PC-3 (cell line): ENCODE results near the gene GSTCD.

Experiments used
- EZH2 ChIP-seq: fragments of 300-600 bp; sonication (generic); IDR thresholded peaks from one replicate; pipeline ENCODE4 v1.6.1; 2017; ENCODE audit warnings: antibody characterized with exemption, mild to moderate bottlenecking, low read length; ENCODE audit not compliant: unreplicated experiment
- EZH2phosphoT487 ChIP-seq: fragments of 300-600 bp; sonication (generic); IDR thresholded peaks from 2 replicates; pipeline ENCODE4 v1.6.1; 2018; ENCODE audit warnings: mild to moderate bottlenecking, antibody characterized with exemption, low read length, borderline replicate concordance
- TF ChIP-seq, protein P1 (sequence below): fragments of 300-600 bp; sonication (generic); conservative IDR thresholded peaks from 2 replicates; pipeline ENCODE4 v1.5.1; 2017; ENCODE audit warnings: antibody characterized with exemption, low read depth, mild to moderate bottlenecking, low read length

DNA sequence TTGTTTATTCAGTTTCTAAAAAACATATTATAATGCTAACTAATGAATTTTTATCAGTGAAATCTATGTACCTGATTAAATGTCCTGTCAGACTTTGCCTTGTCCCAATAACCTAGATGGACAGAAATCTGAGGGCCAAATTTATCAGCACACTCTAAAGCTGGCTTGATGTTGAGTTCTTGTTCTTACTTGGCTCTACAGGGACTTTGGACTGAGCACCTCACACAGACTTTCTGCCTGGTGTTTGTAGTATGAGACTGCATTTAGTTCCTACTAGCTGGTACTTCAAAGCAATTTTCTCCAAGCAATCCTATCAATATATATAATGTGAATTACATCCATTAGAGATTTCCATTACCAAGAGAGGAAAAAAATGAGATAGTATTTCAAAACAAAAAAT is 37.9 kb upstream of the GSTCD start:
- TF ChIP-seq EZH2 (no peak), EZH2phosphoT487 (no peak)
- TF ChIP-seq, protein P1, sequence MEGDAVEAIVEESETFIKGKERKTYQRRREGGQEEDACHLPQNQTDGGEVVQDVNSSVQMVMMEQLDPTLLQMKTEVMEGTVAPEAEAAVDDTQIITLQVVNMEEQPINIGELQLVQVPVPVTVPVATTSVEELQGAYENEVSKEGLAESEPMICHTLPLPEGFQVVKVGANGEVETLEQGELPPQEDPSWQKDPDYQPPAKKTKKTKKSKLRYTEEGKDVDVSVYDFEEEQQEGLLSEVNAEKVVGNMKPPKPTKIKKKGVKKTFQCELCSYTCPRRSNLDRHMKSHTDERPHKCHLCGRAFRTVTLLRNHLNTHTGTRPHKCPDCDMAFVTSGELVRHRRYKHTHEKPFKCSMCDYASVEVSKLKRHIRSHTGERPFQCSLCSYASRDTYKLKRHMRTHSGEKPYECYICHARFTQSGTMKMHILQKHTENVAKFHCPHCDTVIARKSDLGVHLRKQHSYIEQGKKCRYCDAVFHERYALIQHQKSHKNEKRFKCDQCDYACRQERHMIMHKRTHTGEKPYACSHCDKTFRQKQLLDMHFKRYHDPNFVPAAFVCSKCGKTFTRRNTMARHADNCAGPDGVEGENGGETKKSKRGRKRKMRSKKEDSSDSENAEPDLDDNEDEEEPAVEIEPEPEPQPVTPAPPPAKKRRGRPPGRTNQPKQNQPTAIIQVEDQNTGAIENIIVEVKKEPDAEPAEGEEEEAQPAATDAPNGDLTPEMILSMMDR: no peak
